Prostate gland (tissue), 2 donors: Measurements from ENCODE around the gene BLNK.
A peak's percentile ranks its signal among the peaks of the same experiment; 100 is the strongest.

Source experiments
- CTCF ChIP-seq, 4 experiments: fragments of 200-600 bp in 2 of 4; fragments of 450-650 bp in 2 of 4; sonication (generic) in 2 of 4; IDR thresholded peaks; 1 replicate in 3 of 4; 2 replicates in 1 of 4; pipeline ENCODE4 v1.5.1; 2016 to 2019; ENCODE audit warnings: antibody characterized with exemption in 4 of 4, mild to moderate bottlenecking in 2 of 4, moderate library complexity in 2 of 4
- POLR2A ChIP-seq: fragments of 450-650 bp; IDR thresholded peaks from one replicate; pipeline ENCODE4 v1.6.1; 2016; ENCODE audit warnings: antibody characterized with exemption, mild to moderate bottlenecking
- POLR2AphosphoS5 ChIP-seq: sonication (generic); formaldehyde crosslinking; IDR thresholded peaks from one replicate; pipeline ENCODE4 v1.6.1; 2017; ENCODE audit warnings: antibody characterized with exemption

DNA sequence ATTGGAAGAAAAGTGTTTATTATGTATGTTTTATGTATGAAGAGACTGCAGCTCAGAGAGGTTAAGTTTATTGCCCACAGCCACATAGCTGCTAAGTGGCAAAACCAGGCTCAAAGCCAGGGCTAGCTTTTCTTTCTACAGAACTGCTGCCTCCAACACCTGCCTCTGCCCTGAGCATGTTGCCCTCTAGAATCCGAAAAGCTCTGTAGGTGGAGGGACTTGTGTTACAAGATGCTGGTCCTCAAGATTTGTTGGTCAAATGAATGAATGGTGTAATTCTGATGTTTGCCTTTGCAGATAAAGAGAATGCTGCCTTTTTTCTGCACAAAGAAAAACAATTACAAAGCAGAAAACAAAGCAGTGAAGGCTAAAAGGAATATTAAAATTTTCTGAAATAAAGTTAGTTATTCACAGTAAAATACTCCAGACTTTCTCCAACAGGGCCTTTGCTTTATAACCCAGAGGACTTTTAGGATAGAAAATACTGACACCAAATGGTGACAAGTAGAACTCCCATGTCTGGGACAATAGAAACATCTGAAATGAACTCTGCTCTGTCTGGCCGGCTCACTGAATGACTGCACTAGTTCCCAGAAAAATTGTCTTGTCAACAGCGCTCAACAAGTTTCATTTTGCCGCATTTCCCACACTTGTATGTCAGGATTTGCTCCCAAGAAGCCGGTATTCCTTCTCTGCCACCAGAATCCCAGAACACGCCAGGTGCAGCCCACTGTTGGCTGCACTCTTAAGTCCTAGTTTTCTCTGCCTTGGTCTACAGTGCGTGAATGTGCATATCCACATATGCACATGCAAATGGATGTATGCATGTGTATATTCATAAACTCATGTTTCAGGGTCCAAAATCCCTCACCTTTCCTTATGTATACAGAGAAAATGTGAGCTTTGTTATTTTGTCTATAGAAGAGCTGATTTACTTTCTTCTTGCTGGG is 21.9 kb upstream of the BLNK start:
- TF ChIP-seq CTCF (IDR thresholded peaks at IDR 0.05) (peak in 3 of 4 experiments; percentile 40 to 78 (median 78)), POLR2AphosphoS5 (no peak), POLR2A (no peak)
